Measurements from ENCODE around the gene CASKIN1.

The CASKIN1 gene

DNA sequence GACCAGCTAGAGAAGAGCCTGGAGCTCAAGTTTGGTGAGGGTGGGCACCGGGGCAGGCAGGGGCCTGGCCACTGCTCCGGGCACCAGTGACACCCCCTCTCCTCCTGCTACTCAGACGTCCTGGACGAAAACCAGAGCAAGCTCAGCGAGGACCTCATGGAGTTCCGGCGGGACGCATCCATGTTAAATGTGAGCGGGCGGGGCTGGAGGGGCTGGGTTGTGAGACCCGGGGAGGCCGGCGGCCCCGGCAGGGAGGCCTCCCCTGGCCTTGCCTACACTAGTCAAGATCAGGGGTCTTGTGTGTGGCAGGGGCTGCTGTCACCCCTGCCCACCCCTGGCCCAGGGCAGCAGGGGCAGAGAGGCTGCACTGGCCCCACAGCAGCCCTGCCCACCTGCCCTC, 23.0 kb downstream of the CASKIN1 start:
- Histone ChIP-seq H3K4me1 (ENCODE audit: control insufficient read depth in 1 of 2, insufficient read depth in 2 of 2, low read length in 2 of 2) (no peaks in the 10 kb centered on the region), H3K36me3 (ENCODE audit: control insufficient read depth in 1 of 2, insufficient read depth in 2 of 2, low read length in 2 of 2) (peaks cover 84 to 86% of the 10 kb centered on the region in 2 experiments), H4K91ac (ENCODE audit: low read depth, low read length) (no peak overlapping the region)

GRCh38 chr16:2172688-2173335, 23.6 kb downstream of the CASKIN1 start:
- no peak overlapping the region for H3K23ac ChIP-seq (ENCODE audit: low read length)
- DNase-seq: no peak
- H3K79me2 ChIP-seq (ENCODE audit: control insufficient read depth, insufficient read depth, low read length, poor library complexity): no peaks in the 10 kb centered on the region
- H4K12ac ChIP-seq (ENCODE audit: low read depth, low read length): no peak overlapping the region
- H3K18ac ChIP-seq (ENCODE audit: low read length): no peak overlapping the region
- no peaks in the 10 kb centered on the region for H3K4me1 ChIP-seq (ENCODE audit: control insufficient read depth in 1 of 2, insufficient read depth in 2 of 2, low read length in 2 of 2)
- H2AFZ ChIP-seq (ENCODE audit: insufficient read depth, low read length, poor library complexity): no peak overlapping the region
- H3K27ac ChIP-seq (ENCODE audit: low read depth, low read length): no peak overlapping the region
- no peak overlapping the region for H3K9ac ChIP-seq (ENCODE audit: low read length)
- no peaks in the 10 kb centered on the region for H3K27me3 ChIP-seq (ENCODE audit: insufficient read depth, low read length)
- no peak overlapping the region for H2BK120ac ChIP-seq (ENCODE audit: insufficient read depth, low read length, poor library complexity)
- no peak overlapping the region for H3K14ac ChIP-seq (ENCODE audit: low read length)
- H3K4me3 ChIP-seq (ENCODE audit: low read depth, low read length): no peak overlapping the region
- WGBS (ENCODE audit: extremely low coverage, insufficient coverage, insufficient read length): no CpG with 5 or more reads among the region's 29 CpGs
- no peaks in the 10 kb centered on the region for H3K79me1 ChIP-seq (ENCODE audit: low read length)
- H2AK5ac ChIP-seq (ENCODE audit: low read length): no peak overlapping the region
- no peak overlapping the region for H2BK12ac ChIP-seq (ENCODE audit: low read length)
- H4K8ac ChIP-seq (ENCODE audit: low read depth, low read length): no peak overlapping the region
- H4K91ac ChIP-seq (ENCODE audit: low read depth, low read length): no peak overlapping the region
- no peak overlapping the region for H3K4me2 ChIP-seq (ENCODE audit: low read length)
- no peak overlapping the region for H3K4ac ChIP-seq (ENCODE audit: low read depth, low read length)
- peaks cover 4% of the 10 kb centered on the region for H3K9me3 ChIP-seq (ENCODE audit: insufficient read depth, low read depth, low read length)
- no peak overlapping the region for H2BK5ac ChIP-seq (ENCODE audit: low read depth, low read length, poor library complexity)
- peaks cover 90 to 91% of the 10 kb centered on the region in 2 experiments for H3K36me3 ChIP-seq (ENCODE audit: control insufficient read depth in 1 of 2, insufficient read depth in 2 of 2, low read length in 2 of 2)

More for the DNA sequence above, 23.0 kb downstream of the CASKIN1 start:
- Histone ChIP-seq H3K79me1 (ENCODE audit: low read length) (no peaks in the 10 kb centered on the region), H3K79me2 (ENCODE audit: control insufficient read depth, insufficient read depth, low read length, poor library complexity) (no peaks in the 10 kb centered on the region), H2BK120ac (ENCODE audit: insufficient read depth, low read length, poor library complexity) (no peak overlapping the region), H3K27ac (ENCODE audit: low read depth, low read length) (no peak overlapping the region), H4K12ac (ENCODE audit: low read depth, low read length) (no peak overlapping the region), H3K4ac (ENCODE audit: low read depth, low read length) (no peak overlapping the region), H2AK5ac (ENCODE audit: low read length) (no peak overlapping the region), H2AFZ (ENCODE audit: insufficient read depth, low read length, poor library complexity) (no peak overlapping the region), H3K27me3 (ENCODE audit: insufficient read depth, low read length) (no peaks in the 10 kb centered on the region), H3K9ac (ENCODE audit: low read length) (no peak overlapping the region), H3K4me2 (ENCODE audit: low read length) (no peak overlapping the region), H3K9me3 (ENCODE audit: insufficient read depth, low read depth, low read length) (peaks cover 6% of the 10 kb centered on the region), H3K14ac (ENCODE audit: low read length) (no peak overlapping the region), H2BK5ac (ENCODE audit: low read depth, low read length, poor library complexity) (no peak overlapping the region), H3K23ac (ENCODE audit: low read length) (no peak overlapping the region), H4K8ac (ENCODE audit: low read depth, low read length) (no peak overlapping the region), H2BK12ac (ENCODE audit: low read length) (no peak overlapping the region), H3K4me3 (ENCODE audit: low read depth, low read length) (no peak overlapping the region), H3K18ac (ENCODE audit: low read length) (no peak overlapping the region)
- WGBS (ENCODE audit: extremely low coverage, insufficient coverage, insufficient read length): no CpG with 5 or more reads among the region's 14 CpGs
- DNase-seq: no peak

DNA sequence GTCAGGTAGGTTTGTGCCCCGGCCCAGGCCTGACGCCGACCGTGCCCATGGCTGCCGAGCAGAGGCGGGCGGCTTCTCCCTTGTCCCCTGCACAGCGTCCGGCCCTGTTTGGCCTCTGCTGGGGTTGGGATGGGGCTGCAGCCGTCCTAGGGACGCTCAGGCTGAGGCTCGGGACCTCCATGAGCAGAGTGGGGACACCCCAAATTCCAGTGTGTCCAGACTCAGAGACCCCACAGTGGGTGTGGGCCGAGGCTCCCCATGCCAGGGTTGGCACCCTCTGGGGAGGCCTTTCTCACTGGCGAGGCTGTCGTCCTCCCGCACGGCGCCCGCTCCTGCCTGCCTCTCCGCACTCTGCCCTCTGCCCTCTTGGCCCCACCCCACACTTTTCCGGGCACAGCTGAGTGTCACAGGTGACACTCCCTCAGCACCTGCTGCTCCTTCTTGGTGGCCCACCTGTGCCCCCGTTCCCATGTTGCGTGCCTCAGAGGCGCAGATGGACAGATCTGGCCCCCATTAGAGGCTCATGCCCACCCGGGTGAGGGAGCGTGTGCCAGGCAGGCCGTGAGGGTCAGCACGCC, 24.7 kb downstream of the CASKIN1 start:
- Histone ChIP-seq H3K18ac (ENCODE audit: low read length) (no peak overlapping the region), H3K9me3 (ENCODE audit: insufficient read depth, low read depth, low read length) (peaks cover 2% of the 10 kb centered on the region), H2BK120ac (ENCODE audit: insufficient read depth, low read length, poor library complexity) (no peak overlapping the region), H3K14ac (ENCODE audit: low read length) (no peak overlapping the region), H3K27me3 (ENCODE audit: insufficient read depth, low read length) (no peaks in the 10 kb centered on the region), H3K27ac (ENCODE audit: low read depth, low read length) (no peak overlapping the region), H2BK12ac (ENCODE audit: low read length) (no peak overlapping the region), H3K36me3 (ENCODE audit: control insufficient read depth in 1 of 2, insufficient read depth in 2 of 2, low read length in 2 of 2) (peaks cover 90% of the 10 kb centered on the region in 2 experiments), H2BK5ac (ENCODE audit: low read depth, low read length, poor library complexity) (no peak overlapping the region), H2AFZ (ENCODE audit: insufficient read depth, low read length, poor library complexity) (no peak overlapping the region), H4K91ac (ENCODE audit: low read depth, low read length) (no peak overlapping the region), H3K79me1 (ENCODE audit: low read length) (no peaks in the 10 kb centered on the region), H3K4me1 (ENCODE audit: control insufficient read depth in 1 of 2, insufficient read depth in 2 of 2, low read length in 2 of 2) (no peaks in the 10 kb centered on the region), H4K12ac (ENCODE audit: low read depth, low read length) (no peak overlapping the region), H3K23ac (ENCODE audit: low read length) (no peak overlapping the region), H2AK5ac (ENCODE audit: low read length) (no peak overlapping the region), H3K9ac (ENCODE audit: low read length) (no peak overlapping the region), H3K79me2 (ENCODE audit: control insufficient read depth, insufficient read depth, low read length, poor library complexity) (no peaks in the 10 kb centered on the region), H3K4me2 (ENCODE audit: low read length) (no peak overlapping the region), H3K4me3 (ENCODE audit: low read depth, low read length) (no peak overlapping the region), H3K4ac (ENCODE audit: low read depth, low read length) (no peak overlapping the region), H4K8ac (ENCODE audit: low read depth, low read length) (no peak overlapping the region)
- no CpG with 5 or more reads among the region's 28 CpGs for WGBS (ENCODE audit: extremely low coverage, insufficient coverage, insufficient read length)
- DNase-seq: no peak

- H4K12ac ChIP-seq (ENCODE audit: low read depth, low read length): no peak overlapping the region
- no peak overlapping the region for H2BK120ac ChIP-seq (ENCODE audit: insufficient read depth, low read length, poor library complexity)
- H3K18ac ChIP-seq (ENCODE audit: low read length): no peak overlapping the region
- H2BK5ac ChIP-seq (ENCODE audit: low read depth, low read length, poor library complexity): no peak overlapping the region
- H3K14ac ChIP-seq (ENCODE audit: low read length): no peak overlapping the region
- no peak overlapping the region for H3K4me3 ChIP-seq (ENCODE audit: low read depth, low read length)
- WGBS (ENCODE audit: extremely low coverage, insufficient coverage, insufficient read length): no CpG with 5 or more reads among the region's 47 CpGs
- no peaks in the 10 kb centered on the region for H3K4me1 ChIP-seq (ENCODE audit: control insufficient read depth in 1 of 2, insufficient read depth in 2 of 2, low read length in 2 of 2)
- H3K27me3 ChIP-seq (ENCODE audit: insufficient read depth, low read length): no peaks in the 10 kb centered on the region
- no peak overlapping the region for H2AFZ ChIP-seq (ENCODE audit: insufficient read depth, low read length, poor library complexity)
- H2AK5ac ChIP-seq (ENCODE audit: low read length): no peak overlapping the region
- H2BK12ac ChIP-seq (ENCODE audit: low read length): no peak overlapping the region
- no peak overlapping the region for H3K4ac ChIP-seq (ENCODE audit: low read depth, low read length)
- no peak overlapping the region for H3K23ac ChIP-seq (ENCODE audit: low read length)
- H4K91ac ChIP-seq (ENCODE audit: low read depth, low read length): no peak overlapping the region
- H3K79me1 ChIP-seq (ENCODE audit: low read length): no peaks in the 10 kb centered on the region
- no peak overlapping the region for H3K4me2 ChIP-seq (ENCODE audit: low read length)
- no peak overlapping the region for H4K8ac ChIP-seq (ENCODE audit: low read depth, low read length)
- DNase-seq: no peak
- H3K36me3 ChIP-seq (ENCODE audit: control insufficient read depth in 1 of 2, insufficient read depth in 2 of 2, low read length in 2 of 2): peaks cover 91% of the 10 kb centered on the region in 2 experiments
- peaks cover 2% of the 10 kb centered on the region for H3K9me3 ChIP-seq (ENCODE audit: insufficient read depth, low read depth, low read length)
- no peak overlapping the region for H3K27ac ChIP-seq (ENCODE audit: low read depth, low read length)
- H3K9ac ChIP-seq (ENCODE audit: low read length): no peak overlapping the region
- H3K79me2 ChIP-seq (ENCODE audit: control insufficient read depth, insufficient read depth, low read length, poor library complexity): no peaks in the 10 kb centered on the region
These were observed 25.6 kb downstream of the CASKIN1 start for GRCh38 chr16:2170587-2171435.
